Astrocyte of the cerebellum (primary cell): Measurements from ENCODE around the gene URI1.
"Not testable (repeated sequence)": the region's sequence is repeated elsewhere in the genome, so short reads cannot be mapped to it uniquely, and the experiment has no call there.

Experiments used
- DNase-seq: peaks from one replicate; pipeline ENCODE4 v3.0.0-alpha.2; 2011; ENCODE audit warnings: low read depth
- H3K4me3 ChIP-seq: 2 replicates; pipeline ENCODE4 v1.5.1; 2011; ENCODE audit warnings: mild to moderate bottlenecking, low read depth, low read length, moderate library complexity
- in situ Hi-C: cut with HindIII; loops from 2 replicates; pipeline ENCODE4 v1.10.0; 2017; ENCODE audit warnings: low sequenced_read_pairs
- TF ChIP-seq, protein P1 (sequence below): IDR thresholded peaks from 2 replicates; pipeline ENCODE4 v1.5.1; 2012; ENCODE audit warnings: low read length, low read depth, moderate library complexity, mild to moderate bottlenecking; ENCODE audit errors: missing control alignments

Gene URI1

DNA sequence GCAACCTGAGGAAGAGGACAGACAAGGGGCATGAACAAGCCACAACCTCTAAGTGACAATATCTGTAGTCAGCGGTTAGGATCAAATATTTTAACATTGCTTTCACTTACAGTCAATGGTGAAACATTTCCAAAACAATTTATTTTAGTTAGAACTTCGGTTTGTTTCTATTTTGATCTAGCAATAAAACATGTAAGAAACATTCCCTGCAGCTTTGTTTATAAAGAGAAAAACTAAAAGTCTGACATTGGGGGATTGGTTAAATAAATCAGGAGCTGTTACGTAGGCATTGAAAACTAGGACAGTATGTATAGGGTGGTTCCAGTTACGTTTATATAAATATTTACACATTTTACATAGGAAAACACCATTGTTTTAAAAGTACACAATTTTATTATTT lies 3.4 kb downstream of the URI1 start:
- no peak overlapping the region for H3K4me3 ChIP-seq
- TF ChIP-seq, protein P1, sequence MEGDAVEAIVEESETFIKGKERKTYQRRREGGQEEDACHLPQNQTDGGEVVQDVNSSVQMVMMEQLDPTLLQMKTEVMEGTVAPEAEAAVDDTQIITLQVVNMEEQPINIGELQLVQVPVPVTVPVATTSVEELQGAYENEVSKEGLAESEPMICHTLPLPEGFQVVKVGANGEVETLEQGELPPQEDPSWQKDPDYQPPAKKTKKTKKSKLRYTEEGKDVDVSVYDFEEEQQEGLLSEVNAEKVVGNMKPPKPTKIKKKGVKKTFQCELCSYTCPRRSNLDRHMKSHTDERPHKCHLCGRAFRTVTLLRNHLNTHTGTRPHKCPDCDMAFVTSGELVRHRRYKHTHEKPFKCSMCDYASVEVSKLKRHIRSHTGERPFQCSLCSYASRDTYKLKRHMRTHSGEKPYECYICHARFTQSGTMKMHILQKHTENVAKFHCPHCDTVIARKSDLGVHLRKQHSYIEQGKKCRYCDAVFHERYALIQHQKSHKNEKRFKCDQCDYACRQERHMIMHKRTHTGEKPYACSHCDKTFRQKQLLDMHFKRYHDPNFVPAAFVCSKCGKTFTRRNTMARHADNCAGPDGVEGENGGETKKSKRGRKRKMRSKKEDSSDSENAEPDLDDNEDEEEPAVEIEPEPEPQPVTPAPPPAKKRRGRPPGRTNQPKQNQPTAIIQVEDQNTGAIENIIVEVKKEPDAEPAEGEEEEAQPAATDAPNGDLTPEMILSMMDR, result no peak
- no peak for DNase-seq
- in situ Hi-C loops, result loop anchor here (10.0 kb wide), 1 partner anchor 699 kb away; no protein-coding TSS in a partner anchor

DNA sequence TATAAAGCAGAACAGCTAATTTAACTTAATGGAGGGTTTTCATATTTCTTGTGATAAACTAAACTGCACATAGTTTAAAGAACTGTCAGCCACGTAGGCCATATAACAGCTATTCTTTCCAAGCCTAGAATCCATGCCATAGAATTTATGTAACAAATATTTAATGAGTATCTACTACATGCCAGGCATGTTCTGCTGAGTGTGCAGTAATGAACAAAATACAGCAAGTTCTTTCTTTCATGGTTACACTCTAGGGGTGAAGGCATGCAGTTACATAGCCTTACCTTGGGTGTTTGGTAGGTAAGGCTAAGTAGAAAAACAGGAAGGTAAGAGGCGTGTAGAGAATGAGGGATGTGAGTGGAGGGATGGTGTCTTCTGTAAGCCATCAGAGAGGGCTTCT lies 4.6 kb downstream of the URI1 start:
- in situ Hi-C loops, result loop anchor here (10.0 kb wide), 1 partner anchor 698 kb away; no protein-coding TSS in a partner anchor
- DNase-seq, result no peak
- H3K4me3 ChIP-seq, result no peak overlapping the region
- TF ChIP-seq, protein P1, result no peak

DNA sequence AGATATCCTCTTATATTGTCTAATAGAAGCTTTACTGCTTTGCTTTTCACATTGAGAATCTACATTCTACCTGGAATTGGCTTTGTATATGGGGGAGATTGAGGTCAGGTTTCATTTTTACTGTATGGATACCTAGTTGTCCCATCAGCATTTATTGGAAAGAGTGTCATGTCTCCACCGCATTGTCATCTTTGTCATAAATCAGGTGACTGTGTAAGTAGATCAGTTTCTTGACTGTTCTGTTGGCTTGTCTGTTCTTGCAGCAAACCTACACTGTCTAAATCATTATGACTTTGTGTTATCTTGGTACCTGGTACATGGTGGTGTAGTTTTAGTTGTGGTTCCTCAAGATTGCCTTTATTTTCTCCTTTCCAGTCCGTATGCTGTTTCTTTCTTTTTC lies 5.8 kb downstream of the URI1 start:
- in situ Hi-C loops, result loop anchor here (10.0 kb wide), 1 partner anchor 697 kb away; no protein-coding TSS in a partner anchor
- no peak overlapping the region for H3K4me3 ChIP-seq
- TF ChIP-seq, protein P1, result no peak
- no peak for DNase-seq

DNA sequence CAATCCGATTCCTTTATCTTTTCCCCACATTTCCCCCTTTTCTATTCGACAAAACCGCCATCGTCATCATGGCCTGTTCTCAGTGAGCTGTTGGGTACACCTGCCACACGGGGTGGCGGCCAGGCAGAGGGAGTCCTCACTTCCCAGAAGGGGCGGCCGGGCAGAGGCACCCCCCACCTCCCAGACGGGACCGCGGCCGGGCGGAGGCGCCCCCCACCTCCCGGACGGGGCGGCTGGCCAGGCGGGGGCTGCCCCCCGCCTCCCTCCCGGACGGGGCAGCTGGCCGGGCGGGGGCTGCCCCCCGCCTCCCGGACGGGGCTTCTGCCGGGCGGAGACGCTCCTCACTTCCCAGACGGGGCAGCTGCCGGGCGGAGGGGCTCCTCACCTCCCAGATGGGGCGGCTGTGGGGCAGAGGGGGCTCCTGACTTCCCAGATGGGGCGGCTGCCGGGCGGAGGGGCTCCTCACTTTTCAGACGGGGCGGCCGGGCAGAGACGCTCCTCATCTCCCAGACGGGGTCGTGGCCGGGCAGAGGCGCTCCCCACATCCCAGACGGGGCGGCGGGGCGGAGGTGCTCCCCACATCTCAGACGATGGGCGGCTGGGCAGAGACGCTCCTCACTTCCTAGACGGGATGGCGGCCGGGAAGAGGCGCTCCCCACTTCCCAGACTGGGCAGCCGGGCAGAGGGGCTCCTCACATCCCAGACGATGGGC lies 6.9 kb downstream of the URI1 start:
- in situ Hi-C loops, result loop anchor here (10.0 kb wide), 1 partner anchor 696 kb away; no protein-coding TSS in a partner anchor
- DNase-seq, H3K4me3 ChIP-seq: not testable (repeated sequence)

DNA sequence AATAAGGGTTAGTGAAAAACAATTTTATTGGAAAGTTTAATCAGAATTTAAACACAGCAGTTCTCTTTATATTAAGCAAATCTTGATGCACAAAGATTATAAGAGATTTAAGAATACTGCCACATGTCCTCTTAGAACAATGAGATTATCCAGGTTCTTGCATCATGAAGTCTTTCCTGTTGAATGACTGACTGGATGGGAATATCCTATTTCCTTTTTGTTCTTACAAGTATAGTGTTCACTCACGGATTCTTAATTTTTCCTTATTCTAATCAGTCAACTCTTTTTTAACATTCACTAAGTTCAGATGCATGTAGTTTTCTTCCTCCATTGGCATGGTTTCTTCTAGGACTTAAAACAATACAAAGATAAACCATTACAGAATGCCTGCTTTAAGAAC lies 10.1 kb downstream of the URI1 start:
- in situ Hi-C loops, result no loop called here
- DNase-seq, result no peak
- H3K4me3 ChIP-seq, result no peak overlapping the region
- TF ChIP-seq, protein P1, result no peak

DNA sequence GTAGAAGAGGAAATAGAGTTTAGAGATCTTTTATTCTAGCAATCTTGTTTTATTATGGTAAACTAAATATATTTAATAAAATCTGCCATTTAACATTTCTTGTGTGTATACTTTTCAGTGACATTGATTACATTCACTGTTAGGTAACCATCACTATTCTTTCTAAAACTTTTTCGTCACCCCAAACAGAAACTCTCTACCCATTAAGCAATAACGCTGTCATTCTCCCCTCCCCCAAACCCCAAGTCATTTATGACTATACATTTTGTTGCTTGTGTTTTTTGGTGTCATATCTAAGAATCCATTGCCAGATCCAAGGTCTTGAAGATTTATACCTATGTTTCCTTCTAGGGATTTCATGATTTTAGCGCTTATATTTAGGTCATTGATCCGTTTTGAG lies 10.6 kb downstream of the URI1 start:
- TF ChIP-seq, protein P1, result no peak
- no peak for DNase-seq
- in situ Hi-C loops, result no loop called here
- no peak overlapping the region for H3K4me3 ChIP-seq
